ENCODE results near the gene RIMKLA.

The RIMKLA gene

GRCh38 chr1:42372796-42373195 is 7.8 kb upstream of the RIMKLA start:
- FAIRE-seq (no peak), DNase-seq (ENCODE audit: insufficient read length, low spot score) (no peak)
- TF ChIP-seq CTCF (IDR thresholded peaks at IDR 0.05; ENCODE audit: insufficient read depth, missing control alignments), result no peak

GRCh38 chr1:42379794-42380585 is 602 bp upstream of the RIMKLA start:
- FAIRE-seq (no peak), DNase-seq (ENCODE audit: insufficient read length, low spot score) (peak; percentile 42)
- no peak for TF ChIP-seq CTCF (IDR thresholded peaks at IDR 0.05; ENCODE audit: insufficient read depth, missing control alignments)

- no peak for FAIRE-seq
- DNase-seq (ENCODE audit: insufficient read length, low spot score), result no peak
- no peak for TF ChIP-seq CTCF (IDR thresholded peaks at IDR 0.05; ENCODE audit: insufficient read depth, missing control alignments)
These were observed 685 bp downstream of the RIMKLA start for GRCh38 chr1:42381280-42381673.

GRCh38 chr1:42385283-42385682 is 4.7 kb downstream of the RIMKLA start:
- DNase-seq (ENCODE audit: insufficient read length, low spot score), result no peak
- no peak for FAIRE-seq
- no peak for TF ChIP-seq CTCF (IDR thresholded peaks at IDR 0.05; ENCODE audit: insufficient read depth, missing control alignments)

GRCh38 chr1:42386051-42386450 is 5.5 kb downstream of the RIMKLA start:
- TF ChIP-seq CTCF (IDR thresholded peaks at IDR 0.05; ENCODE audit: insufficient read depth, missing control alignments), result no peak
- DNase-seq (ENCODE audit: insufficient read length, low spot score) (no peak), FAIRE-seq (no peak)

GRCh38 chr1:42392255-42392654 is 11.7 kb downstream of the RIMKLA start:
- DNase-seq (ENCODE audit: insufficient read length, low spot score) (no peak), FAIRE-seq (no peak)
- TF ChIP-seq CTCF (IDR thresholded peaks at IDR 0.05; ENCODE audit: insufficient read depth, missing control alignments), result no peak

Measured in D721Med (cell line).